Measurements from ENCODE around the gene DMC1.
"Not testable (repeated sequence)": the region's sequence is repeated elsewhere in the genome, so short reads cannot be mapped to it uniquely, and the experiment has no call there.

The DMC1 gene

DNA sequence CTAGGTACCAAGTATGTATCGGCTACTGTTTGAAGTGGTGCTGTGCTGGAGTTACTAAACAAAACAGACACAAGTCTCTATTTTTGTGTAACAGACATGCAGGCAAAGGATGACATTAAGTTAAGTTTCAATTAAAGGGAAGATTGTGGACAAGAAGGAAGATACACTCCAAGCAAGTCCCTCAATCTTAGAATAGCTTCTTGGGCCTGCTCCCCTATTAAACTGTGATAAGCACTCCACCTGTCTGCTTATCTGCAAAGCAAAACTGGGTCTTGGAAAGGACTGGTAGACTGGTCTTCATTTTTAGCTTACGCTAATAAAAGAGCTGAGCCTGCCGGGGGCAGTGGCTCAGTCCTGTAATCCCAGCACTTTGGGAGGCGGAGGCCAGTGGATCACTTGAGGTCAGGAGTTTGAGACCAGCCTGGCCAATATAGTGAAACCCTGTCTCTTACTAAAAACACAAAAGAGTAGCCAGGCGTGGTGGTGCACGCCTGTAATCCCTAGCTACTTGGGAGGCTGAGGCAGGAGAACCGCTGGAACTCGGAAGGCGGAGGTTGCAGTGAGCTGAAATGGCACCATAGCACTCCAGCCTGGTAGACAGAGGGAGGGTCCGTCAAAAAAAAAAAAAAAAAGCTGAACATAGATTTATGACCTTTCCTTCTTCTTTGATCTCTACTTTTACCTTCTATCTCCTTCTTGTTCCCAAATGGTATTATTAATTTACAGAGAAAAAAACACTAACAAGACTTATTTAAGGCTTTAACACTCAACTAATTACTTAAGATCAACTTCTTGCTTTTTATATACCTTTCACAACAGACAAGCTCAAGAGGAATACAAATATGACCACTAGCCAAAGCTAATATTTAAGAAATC lies 67.9 kb downstream of the DMC1 start:
- DNase-seq (ENCODE audit: low read depth in 3 of 3): no peak

DNA sequence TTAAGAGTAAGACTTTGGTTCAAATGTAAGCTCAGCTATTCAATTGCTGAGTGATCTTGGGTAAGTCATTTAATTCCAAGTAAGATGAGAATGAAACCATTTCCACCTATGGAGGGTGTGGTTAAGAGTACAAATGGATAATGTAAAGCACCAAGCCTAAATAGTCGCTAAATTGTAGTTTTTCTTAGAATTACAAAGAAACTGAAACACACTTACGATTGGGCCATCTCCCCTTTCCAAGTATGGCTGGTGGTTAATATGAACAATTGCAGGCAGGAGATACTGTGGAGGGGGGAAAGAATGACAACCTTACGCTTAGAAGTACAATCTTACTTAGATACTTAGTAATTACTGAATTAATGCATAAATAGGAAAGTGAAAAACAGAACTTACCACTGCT lies 72.1 kb downstream of the DMC1 start:
- no peak for DNase-seq (ENCODE audit: low read depth in 3 of 3)

DNA sequence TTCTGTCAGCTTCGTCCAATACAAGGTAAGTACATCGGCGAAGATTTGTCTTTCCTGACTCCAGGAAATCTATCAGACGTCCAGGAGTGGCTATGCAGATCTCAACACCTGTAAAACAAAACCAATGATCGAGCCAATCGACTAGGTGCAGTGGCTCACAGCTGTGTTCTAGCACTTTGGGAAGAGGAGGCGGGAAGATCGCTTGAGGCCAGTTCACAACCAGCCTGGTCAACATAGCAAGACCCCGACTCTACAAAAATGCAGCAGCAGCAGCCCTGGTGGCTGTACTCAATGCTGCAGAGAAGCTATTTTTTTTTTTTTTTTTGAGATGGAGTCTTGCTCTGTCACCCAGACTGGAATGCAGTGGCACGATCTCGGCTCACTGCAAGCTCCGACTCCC lies 75.0 kb downstream of the DMC1 start:
- DNase-seq (ENCODE audit: low read depth in 3 of 3): no peak

GRCh38 chr22:38494498-38494897 lies 75.5 kb downstream of the DMC1 start:
- no peak for DNase-seq (ENCODE audit: low read depth in 3 of 3)

DNA sequence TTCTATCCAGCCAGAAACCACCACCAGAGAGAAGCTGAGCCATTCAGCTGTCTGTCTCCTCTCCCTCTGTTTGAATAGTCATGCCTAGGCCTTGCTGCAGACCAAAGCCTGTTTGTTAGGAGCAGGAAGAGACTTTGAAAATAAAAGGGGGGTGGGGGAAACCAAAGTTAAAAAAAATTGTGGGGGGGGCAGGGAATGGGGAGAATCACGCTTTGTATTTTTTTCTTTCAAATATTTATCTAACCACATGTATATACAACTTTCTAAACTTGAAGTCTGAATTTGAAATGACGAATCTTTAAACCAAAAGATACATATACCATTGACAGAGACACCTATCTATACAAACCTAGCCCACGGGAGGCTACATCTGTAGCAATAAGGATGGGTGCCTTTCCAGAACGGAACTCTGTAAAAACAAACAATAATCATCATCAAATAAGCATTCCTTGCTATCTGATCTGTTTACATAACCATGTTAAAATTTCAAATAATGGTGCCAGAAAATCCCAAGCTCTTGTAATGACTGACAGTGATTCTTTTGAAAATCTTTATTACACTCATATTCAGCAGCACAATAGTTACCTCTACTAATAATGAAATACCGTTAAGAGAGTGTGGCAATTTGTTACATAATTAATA lies 78.2 kb downstream of the DMC1 start:
- no peak for DNase-seq (ENCODE audit: low read depth in 3 of 3)

DNA sequence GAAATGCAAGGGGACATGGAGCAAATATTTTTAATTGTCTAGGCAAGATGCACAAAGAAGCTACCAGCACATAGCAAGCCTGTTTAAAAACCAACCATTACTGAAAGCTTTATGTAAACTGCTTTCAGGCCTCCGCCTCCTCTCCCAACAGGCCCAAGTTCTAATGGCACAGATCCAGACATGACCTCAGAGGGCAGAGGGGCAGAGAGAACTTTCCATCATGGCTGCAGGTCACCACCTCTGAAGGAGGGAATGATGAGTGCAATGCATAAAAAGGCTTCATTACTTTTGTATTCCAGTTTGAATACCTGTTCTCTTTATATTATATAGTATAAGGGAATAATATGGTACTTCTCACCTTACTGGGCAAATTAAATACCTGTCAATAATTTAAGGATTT lies 79.1 kb downstream of the DMC1 start:
- no peak for DNase-seq (ENCODE audit: low read depth in 3 of 3)

DNA sequence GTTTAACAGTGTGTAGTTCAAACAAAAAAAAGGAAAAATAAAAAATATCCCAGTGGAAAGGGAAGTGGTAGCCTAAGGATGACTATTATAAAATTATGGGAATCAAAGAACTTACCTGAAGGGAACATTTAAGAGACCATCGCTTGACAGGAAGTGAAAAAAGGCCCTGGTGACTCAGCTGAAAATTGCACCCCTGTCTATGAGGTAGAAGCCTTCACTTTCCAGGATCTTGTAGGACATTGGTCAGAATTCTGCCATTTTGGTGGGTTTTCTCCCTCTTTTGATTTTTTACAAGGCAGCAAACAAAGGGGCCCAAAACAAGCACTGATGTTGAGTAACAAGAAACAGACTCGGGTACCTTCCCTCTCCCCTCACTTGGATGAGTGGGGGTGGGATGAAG lies 79.5 kb downstream of the DMC1 start:
- DNase-seq (ENCODE audit: low read depth in 3 of 3): no peak

DNA sequence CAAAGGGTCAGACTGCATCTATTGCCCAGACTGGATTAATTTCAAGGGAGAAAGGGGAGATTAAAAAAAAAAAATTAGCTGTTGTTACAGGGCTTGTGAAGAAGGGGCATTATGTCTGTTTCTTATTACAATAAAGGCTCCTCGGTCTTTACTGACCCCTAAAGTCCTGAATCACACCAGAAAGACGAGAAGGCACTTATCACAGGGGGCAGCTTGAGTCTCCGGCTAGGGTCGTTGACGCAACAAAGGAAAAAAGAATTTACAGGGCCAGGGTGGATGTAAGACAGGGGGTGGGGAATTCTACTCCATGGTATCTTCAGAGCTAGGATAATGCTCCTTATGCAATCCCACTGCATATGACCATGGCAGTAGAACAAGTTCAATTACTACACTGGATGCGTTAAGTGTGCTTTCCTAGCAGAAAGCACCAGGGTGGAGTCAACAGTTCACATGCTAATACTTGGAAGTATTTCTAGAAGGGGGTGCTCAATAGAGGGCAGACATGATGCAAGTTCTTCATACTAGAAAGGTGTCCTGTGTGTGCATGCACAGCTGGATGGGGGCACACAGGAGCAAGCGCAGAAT lies 80.3 kb downstream of the DMC1 start:
- DNase-seq (ENCODE audit: low read depth in 3 of 3): no peak

- DNase-seq (ENCODE audit: low read depth in 3 of 3): no peak
These were observed 80.8 kb downstream of the DMC1 start for GRCh38 chr22:38489142-38489541.

DNA sequence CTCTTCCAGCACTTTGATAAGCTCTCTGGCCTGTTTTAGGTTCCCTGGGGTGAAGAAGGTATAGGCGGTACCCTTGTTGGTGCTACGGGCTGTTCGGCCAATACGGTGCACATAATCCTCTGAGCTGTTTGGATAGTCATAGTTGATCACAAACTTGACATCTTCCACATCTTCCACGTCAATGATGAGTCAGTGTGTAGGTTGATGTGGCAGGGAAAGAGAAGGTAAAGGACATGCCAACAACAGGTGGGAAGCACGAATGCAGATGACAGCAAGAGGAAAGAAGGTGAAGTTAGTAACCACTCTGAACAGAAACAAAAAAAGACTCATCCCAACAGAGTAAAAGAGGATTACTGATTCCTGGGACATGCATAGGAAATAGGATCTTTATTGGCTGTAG lies 82.0 kb downstream of the DMC1 start:
- no peak for DNase-seq (ENCODE audit: low read depth in 3 of 3)

- no peak for DNase-seq (ENCODE audit: low read depth in 3 of 3)
These were observed 84.2 kb downstream of the DMC1 start for GRCh38 chr22:38485783-38486182.

GRCh38 chr22:38484244-38484643 lies 85.7 kb downstream of the DMC1 start:
- no peak for DNase-seq (ENCODE audit: low read depth in 3 of 3)

DNA sequence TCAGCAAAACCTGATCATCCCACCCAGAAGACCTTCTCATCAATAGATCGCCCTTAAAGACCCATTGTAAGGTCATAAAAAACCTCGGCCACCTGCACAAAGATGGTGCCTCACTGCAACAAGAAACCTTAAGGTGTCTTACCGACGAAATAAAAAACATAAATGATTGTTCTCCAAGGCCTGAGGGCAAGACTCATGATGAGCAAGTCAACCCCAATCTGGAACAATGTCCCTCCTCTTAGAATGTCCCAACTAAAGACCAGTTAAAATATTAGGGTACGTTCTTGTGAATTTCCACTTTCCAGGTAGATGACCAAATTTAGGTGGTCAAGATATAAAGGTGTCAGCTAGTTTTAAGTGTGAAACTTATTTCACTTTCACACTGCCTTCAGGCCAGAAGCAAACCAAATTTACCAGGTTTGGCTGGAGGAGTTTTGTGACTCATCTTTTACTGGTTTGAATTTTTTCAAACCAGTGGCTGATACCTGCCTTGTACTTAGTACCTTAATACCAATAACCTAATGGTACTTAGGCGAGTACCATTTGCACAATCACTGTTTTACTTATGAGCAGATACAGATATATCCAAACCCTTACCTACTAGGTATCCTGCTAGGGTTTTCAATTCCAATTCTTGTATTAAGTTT lies 87.2 kb downstream of the DMC1 start:
- DNase-seq (ENCODE audit: low read depth in 3 of 3): no peak

GRCh38 chr22:38481871-38482332 lies 88.1 kb downstream of the DMC1 start:
- DNase-seq (ENCODE audit: low read depth in 3 of 3): no peak

DNA sequence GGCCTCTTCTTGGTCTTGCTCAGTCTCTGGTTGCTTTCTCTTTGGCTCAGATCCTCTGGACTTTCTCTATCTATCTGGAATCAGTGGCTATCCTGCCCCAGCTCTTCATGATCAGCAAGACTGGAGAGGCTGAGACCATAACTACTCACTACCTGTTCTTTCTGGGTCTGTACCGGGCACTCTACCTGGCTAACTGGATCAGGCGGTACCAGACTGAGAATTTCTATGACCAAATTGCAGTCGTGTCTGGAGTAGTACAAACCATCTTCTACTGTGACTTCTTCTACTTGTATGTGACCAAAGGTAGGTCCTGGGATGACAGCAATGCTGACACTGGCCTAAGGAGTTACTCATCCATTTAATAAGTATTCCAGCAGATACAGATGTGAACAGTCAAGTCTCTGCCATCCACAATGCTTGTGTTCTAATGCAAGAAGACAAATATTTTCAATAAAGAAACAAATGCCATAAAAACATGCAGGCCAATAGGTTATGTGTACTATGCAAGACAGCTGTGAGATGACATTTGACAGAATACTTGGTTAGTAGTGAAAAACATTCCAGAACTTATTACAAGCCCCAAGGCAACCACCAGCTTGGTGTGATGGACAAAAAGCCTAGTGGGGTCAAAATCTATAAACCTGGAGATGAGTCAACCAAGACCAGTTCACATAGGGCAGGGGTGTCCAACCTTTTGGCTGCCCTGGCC lies 88.7 kb downstream of the DMC1 start:
- DNase-seq (ENCODE audit: low read depth in 3 of 3): no peak

DNA sequence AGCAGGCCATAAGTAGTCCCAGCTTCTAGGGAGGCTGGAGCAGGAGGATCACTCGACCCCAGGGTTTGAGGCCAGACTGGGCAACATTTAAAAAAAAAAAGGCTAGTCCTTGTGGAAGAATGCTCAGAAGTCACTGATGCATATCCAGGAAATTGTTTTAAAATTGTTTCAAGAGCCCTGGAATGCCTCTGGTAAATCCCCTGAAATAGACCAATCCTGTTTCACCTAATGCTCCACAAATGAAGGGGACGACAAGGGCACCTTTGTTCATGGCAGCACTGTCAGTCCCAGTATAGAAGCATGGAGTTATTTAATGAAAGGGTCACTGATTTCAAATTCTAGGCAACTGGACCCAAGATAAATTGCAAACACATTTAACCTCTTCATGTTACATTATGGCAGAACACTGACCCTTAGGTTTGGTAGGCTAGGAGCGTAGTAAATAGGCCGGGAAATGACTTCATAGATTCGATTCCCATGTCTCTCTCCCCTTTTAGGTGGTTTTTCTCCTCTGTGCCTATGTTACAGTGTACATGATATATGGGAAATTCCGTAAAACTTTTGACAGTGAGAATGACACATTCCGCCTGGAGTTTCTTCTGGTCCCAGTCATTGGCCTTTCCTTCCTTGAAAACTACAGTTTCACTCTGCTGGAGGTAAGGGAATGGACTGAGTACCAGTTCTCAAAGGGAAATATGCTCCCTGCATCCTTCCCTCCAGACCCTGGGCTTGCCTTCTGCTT lies 90.7 kb downstream of the DMC1 start:
- DNase-seq (ENCODE audit: low read depth in 3 of 3): no peak

- DNase-seq (ENCODE audit: low read depth in 3 of 3): no peak
These were observed 92.4 kb downstream of the DMC1 start for GRCh38 chr22:38477585-38477984.

- no peak for DNase-seq (ENCODE audit: low read depth in 3 of 3)
These were observed 95.9 kb downstream of the DMC1 start for GRCh38 chr22:38474003-38474607.

DNA sequence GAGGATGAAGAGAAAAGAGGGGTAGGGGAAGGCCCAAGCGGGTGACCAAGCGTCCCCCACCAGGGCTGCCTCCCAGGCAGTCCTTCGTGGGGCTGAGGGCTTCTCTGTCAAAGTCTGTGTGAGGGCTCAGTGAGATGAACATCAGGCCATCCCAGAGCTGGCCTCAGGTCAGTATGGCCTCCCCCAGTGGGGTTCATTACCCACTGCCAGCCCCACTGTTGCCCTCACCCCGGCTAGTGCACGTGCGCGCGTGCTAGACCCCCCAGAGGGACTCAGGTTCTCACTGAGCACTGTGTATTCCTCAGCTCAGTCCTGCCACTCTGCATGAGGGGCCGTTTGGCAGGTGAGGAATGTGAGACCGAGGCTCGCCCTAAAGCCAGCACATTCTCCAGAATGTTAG lies 98.7 kb downstream of the DMC1 start:
- DNase-seq (ENCODE audit: low read depth in 3 of 3): no peak

- not testable (repeated sequence) for DNase-seq (ENCODE audit: low read depth in 3 of 3)
These were observed 99.8 kb downstream of the DMC1 start for GRCh38 chr22:38470179-38470578.
